Skeletal muscle satellite cell (primary cell): Measurements from ENCODE around the gene CARD6.

ENCODE experiments used
- small RNA-seq: library from RNA; depleted of rRNA; stranded (forward); fragments of <200 nt; gene quantifications from one replicate; pipeline ENCODE3, GENCODE V24; 2012

CARD6 gene

Small RNAs within 50 kb of the gene (small RNA-seq; reads per million reads assigned to genes)
- gene SNORD72 = 20.1 reads per million, percentile 94 among the genes with 10 or more reads in this experiment
